Mammary microvascular endothelial cell (primary cell): ENCODE results near the gene LAS1L. TPM values are rescaled to one million over a fixed set of nuclear protein-coding genes. Genes with fewer than 3 reads are reported as not detected.

Experiments
- total RNA-seq: library from RNA; depleted of rRNA; stranded (reverse); fragments of >200 nt; gene quantifications from 2 replicates; pipeline ENCODE4 v1.2.3, GENCODE V29; 2015

The LAS1L gene
- 26.8 and 34.2 TPM in 2 replicates for total RNA-seq

DNA sequence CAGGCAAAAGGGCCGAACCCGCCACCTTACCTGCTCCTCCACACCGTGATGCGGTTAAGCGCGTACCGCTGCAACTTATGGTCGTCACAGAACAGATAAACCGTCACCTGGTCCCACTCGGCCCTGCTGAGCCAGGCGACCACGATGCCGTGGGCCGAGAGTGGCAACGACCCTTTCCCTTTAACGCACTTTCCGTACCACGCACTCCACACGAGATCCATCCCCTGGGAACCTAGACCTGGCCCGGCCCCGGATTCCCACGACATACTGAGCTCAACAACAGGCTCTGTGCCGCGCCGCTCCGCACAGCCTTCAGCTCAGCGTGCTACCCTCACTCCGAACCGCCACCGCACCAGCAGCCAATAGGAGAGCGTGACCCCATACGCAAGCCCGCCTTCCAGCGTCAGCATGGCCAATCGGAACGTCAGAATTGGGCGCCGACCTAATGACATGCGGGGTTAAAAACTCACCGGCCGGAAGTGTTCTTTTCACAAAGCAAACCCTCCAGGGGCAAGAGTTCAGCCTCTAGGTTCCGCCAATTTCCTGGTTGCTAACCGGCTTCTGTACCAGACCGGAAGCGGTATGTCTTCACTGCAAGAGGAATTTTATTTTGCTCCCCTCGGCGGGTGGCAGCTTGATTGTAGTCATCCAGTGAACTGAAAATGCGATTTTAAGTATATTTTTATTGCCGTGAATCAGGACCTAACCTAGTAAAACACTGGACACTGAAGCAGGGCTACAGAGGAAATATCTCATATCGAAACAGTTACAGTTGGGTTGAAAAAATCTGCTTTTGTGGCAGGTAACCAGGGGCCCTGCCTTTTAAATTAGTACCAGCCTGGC lies at the start of gene LAS1L:
Gene LAS1L (minus strand): TSS at position 338 of the 843 bp plus-strand sequence. CDS start 72 bp downstream, at position 266.

Other genes with a start within 250 kb of the LAS1L start
- 799 and 824 TPM in 2 replicates for gene MSN, start 132.9 kb upstream of the LAS1L start, total RNA-seq